GM19239 (cell line): Measurements from ENCODE around the gene IL21R.

Source experiments
- DNase-seq: peaks from one replicate; pipeline ENCODE4 v3.0.0; 2011; ENCODE audit warnings: low spot score; ENCODE audit not compliant: insufficient read length
- FAIRE-seq: peaks from 2 replicates; lab custom pipeline; 2011; peaks lifted over from hg19 to GRCh38; lab: Jason Lieb, UNC

IL21R gene

DNA sequence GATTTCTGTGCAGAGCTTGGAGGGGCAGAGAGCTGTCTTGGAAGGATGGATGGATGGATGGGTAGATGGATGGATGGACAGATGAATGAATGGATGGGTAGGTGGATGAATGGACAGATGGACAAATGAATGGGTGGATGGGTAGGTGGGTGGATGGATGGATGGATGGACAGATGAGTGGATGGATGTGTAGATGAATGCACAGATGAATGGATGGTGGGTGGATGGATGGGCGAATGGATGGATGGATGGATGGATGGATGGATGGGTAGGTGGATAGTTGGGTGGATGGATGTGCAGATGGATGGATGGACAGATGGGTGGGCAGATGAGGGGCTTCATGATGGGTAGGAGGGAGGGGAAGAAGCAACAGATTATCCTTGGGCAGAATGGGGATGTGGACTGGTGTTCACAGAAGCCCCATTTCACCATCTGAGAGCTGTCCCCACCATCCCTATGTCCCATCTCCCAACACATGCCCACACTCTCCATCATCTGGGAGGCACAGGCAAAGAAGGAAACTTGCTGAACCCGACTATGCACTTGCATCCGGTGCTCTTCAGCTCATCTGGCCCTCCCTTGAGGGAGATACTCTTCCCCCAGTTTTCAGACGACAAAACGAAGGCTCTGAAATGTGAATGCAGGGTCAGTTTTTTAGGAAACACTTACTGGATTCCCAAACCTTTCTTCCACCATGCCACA, 57.2 kb downstream of the IL21R start:
- DNase-seq: no peak
- no peak for FAIRE-seq

DNA sequence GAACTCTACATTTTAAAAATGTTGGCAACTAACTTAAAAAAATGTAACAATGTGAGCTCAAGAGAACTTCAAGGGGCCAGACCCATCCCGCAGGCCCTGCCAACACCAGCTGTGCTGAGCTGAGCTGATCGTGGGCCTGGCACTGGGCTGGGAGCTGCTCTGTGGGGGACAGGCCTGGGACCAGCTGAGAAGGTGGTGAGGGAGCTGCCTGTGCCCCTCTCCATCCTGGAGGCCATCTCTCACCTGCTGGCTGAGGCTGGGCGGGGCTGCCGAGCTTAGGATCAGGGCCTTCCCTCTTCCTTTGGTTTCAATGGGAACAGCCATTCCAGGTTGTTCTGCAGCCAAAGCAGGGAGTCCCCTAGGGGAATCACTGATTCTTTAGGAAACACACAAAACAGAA, 58.2 kb downstream of the IL21R start:
- DNase-seq (no peak), FAIRE-seq (no peak)

DNA sequence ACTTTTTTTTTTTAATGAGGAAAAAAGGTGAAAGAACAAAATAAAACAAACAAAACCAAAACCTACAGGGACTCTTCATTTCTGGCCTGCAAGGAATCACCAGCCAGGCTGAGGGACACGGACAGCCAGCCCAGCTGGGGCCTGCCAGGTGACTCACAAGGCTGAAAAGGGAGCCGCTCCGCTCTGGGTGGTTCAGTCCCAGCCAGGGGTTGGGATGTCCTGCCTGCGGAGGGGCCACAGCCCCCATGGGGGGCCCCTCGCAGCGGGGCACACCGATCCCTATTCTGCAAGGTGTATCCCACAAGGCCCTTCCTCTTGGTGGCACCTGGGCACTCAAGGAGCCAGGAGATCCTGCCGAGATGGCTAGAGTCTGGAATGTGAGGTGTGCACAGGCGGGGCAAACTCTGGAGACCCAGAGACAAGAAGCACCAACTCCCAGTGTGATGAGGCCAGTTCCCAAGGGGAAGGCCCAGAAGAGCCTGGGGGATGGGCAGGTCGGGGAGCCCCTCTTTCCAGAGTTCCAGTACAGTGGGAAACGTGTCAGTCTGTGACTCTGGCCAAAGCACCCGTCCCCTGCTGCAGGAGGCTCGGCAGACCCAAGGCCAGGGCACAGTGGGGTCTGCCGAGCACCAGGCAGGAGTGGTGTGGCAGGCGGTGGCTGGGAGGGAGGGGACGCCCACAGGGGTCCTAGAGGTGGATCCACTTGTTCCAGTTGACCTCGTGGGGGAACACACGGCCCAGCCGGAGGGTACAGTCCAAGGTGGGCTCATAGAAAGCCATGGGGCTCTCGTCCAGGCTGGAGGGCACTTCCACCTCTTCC, 58.9 kb downstream of the IL21R start:
- FAIRE-seq (no peak), DNase-seq (no peak)

DNA sequence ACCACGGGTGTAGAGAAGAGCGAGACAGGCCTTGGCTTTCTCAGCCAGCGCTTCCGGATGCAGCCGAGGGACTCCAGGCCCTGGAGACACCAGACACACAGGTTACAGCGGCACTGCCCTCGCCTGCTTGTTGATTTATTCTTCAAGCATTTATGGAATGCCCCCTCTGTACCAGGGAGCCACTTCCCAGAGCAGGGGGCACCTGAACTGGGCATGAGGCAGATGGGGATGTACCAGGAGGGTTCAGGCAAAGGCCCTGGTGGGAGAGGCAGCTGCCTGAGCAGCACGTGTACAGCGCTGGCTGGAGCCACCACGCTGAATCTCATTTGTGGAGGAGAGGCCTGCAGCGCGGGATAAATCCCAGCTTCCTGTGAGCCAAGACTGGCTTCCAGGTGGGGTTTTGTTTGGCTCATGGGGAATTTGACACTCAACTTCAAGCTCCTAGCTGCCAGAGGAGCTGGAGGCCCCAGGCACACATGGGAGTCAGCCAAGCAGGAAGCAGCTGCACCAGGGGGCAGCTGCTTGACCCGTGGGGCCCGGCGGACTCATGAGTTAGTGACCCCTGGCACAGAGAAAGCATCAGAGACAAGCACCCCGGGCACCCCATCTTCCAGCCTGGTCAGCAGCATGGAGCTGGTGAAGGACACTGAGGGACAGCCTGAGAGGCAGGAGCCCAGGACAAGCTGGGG, 59.7 kb downstream of the IL21R start:
- FAIRE-seq (no peak), DNase-seq (no peak)

DNA sequence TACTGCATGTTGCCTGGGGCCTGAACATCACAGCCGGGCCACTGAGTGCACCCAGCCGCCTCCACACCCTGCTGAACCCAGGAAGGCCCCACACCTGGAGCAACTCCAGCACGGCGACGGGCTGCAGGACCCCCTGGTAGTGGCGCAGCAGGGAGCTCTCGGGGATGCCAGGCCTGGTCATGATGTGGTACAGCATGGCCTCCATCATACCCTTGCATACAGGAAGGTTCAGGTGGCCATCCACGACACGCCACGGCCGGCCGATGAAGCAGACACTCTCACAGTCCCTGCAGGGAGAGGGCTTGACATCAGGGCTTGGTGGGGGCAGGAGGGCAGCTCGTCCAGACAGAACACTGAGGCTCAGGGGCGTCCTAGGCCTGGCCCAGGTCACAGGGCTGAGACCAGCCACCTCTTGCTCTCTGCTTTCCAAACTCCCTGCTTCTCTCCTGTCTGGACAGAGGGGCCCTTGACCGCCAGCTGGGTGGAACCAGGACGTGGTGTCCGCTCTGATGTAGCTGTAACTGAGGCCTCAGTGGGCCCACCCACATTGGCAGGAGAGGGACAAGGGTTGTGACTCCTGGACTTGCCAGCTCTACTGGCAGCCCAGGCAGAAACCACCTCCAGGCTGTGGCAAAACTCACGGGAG, 60.3 kb downstream of the IL21R start:
- FAIRE-seq (no peak), DNase-seq (no peak)

DNA sequence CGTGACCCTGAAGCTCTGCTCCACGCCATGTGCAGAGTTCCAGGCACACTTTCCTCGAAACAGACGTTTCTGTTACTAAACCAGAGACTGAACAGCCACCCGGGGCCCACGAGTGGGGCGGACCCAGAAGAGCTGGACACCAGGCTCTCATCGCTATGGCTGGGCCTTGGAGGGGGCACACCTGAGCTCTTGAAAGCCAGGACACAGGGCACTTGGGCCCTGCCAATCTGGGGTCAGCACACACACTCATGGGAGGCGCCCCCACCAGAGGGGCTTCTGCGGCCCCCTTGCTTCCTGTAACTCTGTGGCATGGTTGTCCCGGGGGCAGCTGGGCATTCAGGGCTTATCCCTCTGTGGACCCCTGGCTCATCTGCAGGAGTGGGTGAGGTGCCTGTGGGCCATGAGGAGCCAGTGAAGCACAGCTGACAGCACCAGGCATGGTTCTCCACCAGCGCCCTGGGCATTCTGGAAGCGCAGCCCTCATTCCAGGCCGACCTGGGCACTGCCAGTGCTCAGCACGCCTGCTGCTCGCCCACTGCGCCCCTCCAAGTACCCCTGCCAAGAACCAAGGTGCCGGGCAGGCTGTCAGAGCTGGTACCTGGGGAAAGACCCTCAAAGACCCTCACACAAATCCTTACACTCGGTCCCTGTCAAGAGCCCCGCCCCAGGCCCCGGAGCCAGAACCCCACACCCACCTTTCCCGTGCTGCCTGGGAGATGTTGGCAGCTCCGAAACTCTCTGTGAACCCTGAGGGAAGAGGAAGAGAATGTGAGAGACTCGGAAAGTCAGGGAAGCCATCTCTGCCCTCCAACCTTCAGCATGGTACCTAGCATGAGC, 61.1 kb downstream of the IL21R start:
- DNase-seq (no peak), FAIRE-seq (no peak)

DNA sequence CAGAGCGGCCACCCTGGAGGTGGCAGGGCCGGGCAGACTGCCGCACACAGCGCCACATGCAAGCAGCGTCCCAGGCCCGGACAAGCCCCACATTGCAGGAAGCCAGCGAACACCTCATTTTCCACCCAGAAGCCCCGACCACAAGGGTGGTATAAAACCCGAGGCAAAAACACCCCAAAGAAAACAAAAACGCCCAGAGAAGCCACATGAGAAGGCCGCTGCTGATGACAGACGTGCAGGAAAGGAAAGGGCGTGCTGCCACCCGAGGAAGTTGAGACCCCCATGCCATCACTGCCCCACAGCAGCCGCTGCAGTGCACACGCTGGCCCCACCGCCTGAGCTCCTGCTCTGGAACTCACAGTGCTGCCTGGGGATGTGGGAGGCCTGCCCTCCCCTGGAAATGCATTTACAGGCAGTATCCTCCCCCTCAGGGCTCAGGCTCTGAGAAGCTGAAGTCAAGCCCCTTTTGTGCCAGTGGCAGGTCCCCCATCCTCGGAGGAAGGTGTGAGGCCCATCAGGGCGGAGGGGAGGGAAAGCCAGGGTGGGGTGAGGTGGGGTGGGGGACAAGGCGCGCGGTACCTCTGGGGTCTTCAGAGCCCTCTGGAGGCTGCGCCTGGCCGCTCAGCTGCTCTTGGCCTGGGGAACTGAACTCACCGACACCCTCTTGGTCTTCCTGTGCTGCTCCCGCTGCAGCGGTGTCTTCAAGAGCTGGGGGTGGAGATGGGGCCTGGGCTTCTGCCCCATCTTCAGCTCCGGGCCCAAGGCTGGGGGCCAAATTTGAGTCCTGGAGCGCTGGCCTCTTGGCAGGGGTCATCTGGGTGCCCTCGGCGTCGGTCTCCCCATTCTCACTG, 62.0 kb downstream of the IL21R start:
- FAIRE-seq: no peak

DNA sequence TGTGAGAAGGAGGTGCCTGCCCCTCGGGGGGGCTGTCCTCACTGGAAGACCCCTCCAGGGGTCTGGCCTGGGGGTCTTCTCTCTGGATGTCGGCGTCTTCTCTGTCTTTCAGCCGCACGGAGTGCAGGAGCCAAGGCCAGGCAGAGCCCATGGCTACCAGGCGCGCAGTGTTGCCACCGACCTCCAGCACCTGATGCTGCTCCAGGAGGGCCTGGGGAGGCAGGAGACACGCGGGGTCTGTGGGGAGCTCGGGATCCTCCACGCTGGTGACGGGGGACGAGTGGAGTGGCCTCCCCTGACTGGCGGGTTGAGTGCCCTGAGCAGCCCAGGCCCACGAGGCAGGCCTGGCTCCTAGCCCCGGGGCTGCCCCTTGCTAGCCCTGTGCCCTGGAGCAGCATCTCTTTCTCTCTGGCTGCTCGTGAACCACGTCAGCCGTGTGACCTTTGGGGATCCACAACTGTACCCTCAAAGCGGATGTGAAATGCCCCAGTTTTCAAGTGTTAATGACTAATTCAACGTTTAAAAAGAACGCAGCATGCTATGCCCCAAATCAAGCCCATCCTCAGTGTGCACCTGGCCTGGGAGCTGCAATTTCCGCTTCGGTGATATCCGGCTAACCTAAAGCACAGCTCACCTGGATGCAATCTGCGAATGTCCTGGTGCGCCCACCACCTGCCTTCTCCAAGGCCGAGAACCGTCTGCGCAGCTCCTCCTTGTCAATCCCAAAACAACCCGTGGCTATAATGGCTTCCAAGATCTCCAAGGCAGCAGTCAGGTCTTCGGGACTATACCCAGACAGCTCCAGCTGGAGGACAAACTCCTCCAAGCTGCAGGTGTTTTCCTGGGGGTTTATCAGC, 62.9 kb downstream of the IL21R start:
- no peak for FAIRE-seq
- no peak for DNase-seq

More for the DNA sequence above, 62.0 kb downstream of the IL21R start:
- DNase-seq: no peak

DNA sequence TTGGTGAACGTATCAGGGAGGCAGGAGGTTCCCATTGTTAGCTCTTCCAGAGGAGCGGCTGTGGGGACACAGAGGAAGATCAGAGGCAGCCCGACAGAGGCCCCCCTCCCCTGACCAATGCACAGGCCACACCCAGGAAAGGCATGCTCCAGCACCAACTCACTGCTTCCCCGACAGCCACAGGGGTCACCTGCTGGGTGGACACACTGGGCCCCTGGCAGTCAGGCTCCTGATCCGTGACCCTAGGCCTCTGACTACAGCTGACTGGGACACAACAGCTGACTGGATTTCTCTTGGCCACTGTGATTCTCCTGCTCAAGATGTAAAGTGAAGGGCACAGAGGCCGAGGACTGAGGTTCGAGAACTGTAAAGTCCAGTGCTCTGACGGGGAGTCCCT, 63.5 kb downstream of the IL21R start:
- FAIRE-seq (no peak), DNase-seq (no peak)

DNA sequence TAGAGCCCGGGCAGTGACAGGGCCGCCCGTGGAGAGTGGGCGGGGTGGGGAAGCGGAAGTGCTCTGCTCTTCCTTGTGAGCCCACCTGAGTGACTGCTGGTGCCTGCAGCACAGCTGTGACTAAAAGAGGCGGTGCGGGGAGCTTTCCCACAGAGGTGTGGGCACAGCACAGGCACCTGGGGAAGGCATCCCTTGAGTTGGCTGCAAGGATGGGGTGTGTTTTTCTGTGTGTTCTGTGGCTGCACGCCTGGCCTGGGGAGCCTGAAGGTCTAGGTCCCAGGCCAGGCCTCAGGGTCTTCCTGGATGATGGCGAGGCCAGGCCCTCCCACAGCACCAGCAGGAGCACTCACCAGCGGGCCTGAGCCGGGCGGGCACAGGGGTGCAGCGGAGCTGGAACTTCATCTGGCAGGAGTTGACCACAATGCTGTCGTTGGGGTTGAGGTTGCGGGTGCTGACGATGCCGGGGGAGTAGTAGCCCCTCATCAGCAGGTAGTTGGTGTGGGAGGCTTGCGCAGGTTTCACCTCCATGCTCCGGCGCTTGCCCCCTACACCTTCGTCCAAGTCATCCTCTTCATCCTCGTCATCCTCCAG, 67.1 kb downstream of the IL21R start:
- no peak for FAIRE-seq
- no peak for DNase-seq

DNA sequence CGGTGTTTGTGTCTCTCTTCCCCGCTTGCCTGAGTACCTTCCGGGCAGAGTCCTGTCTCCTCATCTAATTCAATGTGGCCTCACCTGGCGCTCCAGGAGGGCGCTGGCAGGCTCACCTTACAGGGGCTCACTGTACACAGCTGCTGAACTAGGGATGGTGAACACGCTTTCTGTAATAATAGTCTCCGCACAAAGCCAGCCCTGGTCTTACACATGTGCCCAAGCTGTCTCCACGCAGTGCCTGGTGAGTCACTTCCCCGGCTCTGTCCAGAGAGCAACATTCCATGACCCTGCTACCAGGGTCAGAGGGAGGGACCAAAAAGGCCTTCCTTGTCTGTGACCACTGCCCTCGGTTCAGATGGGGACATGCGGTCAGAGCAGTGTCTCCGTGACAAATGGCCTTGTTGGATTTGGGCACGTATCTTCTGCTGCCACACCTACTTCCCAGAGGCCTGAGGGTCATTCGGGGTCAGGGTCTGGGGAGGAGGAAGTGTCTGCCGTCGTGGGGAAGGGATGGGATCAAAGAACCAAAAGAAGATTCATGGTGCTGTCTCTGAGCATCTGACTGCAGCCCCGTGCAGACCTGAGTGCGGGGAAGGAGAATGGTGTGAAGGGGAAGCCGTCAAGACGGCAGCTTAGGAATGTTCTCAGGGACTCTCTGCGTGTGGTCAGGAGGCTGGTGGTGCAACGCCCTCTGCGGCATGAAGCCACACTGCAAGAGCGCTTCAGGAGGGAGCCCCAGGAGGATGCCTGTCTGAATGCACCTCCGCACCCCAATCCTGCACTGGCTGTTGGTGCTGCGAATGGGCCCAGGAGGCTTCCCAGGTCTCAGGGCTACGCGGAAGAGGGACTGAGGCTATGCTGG, 68.8 kb downstream of the IL21R start:
- DNase-seq: no peak

DNA sequence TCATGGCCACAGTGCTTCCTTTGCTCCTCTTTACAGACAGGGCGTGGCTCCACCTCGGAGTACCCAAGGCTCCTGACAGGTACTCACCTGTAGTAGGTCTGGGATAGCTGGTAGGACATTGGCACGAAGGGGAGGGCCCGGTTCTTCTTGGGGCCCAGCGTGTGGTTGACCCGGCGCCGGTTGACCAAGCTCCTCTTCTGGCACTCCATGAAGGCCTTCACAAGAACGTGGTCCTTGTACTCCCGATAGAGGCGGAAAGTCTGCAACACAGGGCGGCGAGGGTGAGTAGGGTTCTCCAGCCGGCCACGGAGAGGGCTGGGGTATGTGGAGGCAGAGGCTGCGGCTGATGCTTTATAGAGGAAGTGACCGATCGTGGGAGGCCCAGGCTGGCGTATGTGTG, 69.7 kb downstream of the IL21R start:
- DNase-seq (no peak), FAIRE-seq (no peak)

More for the DNA sequence above, 68.8 kb downstream of the IL21R start:
- FAIRE-seq: no peak

DNA sequence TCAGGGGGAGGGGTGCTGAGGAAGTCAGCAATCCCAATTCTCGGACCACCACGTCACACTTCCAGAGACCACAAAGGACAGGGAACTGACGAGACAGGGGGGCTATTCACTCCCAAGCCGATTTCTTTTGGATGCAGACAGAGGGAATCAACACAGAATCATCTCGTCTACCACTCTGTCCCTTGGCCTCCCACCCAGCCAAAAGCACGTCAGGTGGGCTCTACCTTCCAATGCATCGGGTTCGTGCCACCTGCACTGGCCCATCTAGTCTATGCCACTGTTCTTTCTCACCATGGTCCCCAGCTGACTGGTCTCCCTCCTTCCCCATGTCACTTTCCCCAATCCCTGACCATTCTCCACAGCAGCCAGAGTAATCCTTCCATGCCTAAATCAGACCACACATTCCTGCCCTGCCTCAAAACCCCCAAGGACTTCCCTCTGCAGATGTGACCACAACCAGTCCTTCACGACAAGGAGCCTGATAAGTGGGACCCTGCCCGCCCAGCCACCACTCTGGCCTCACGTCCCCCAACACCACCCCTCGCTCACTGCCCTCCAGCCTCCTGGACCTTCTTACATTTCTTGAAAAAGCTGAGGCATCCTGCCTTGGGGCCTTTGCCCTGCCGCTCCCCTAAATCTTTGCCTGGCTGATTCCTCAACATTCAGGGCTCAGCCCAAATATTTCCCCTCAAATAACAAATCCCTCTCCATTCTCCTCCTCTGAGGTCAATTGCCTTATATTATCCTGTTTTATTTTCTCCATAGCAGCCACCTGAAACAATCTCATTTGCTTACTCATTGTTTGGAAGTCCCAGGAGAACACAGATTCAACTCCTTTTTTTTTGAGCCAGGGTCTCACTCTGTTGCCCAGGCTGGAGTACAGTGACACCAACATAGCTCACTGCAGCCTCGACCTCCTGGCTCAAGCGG, 70.4 kb downstream of the IL21R start:
- no peak for DNase-seq
- FAIRE-seq: no peak

DNA sequence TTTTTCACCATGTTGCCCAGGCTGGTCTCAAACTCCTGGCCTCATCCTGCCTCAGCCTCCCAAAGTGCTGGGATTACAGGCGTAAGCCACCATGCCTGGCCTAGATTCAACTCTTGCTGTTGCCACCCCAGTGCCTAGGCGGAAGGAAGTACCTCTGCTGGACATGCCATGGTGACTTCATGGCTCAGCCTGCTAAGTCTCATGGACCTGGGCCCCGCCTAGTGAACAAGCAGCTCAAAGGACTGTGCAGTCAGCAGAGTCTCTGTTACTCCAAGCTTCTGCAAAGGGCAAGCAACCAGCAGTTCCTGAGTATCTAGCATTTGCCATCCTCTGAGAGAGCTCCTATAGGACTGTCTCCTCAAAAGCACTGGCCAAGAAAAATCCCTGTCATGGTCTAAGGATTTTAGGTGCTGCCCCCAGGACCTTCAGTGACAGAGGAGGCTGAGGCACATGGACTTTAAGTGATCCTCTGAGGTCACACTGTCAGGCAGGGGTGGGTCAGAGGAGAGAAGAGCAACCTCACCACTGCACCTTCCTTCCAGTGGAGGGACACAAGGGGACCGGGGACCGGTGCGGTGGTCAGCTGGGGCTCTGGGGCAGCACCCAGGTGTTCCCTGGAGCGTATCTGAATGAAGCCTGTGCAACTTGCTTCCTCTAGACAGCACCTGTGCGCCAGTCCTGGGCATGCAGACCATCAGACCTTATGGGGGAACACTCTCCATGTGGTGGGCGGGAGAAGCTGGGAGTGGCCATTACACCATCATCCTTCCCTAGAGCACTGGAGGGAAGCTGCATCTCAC, 71.3 kb downstream of the IL21R start:
- DNase-seq: no peak

DNA sequence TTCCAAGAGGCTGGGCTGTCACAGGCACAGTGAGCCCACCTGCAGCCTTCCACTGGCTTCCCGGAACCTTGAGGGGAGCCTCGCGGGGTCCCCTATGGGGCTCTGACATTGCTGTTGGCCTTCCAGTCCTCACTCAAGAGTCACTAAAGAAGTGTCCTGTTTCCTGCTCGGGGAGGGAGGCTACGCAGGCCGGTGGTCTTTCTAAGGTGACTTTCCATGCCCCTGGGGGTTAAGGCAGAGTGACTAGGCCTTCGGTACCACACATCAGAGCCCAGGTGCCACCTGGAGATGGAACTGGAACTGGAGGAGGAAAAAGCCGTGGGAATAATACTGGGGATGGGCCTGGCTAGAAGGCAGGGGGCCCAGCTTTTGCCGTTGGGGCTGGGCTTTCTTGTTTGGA, 72.1 kb downstream of the IL21R start:
- FAIRE-seq (no peak), DNase-seq (no peak)

More for the DNA sequence above, 71.3 kb downstream of the IL21R start:
- no peak for FAIRE-seq
